Kidney tubule cell (primary cell): ENCODE measurements around the gene CDK5RAP2.
A peak's percentile ranks its signal among the peaks of the same experiment; 100 is the strongest.

Experiments used
- DNase-seq: peaks from one replicate; pipeline ENCODE4 v3.0.0-alpha.2; 2018; ENCODE audit warnings: low spot score

CDK5RAP2 gene

DNA sequence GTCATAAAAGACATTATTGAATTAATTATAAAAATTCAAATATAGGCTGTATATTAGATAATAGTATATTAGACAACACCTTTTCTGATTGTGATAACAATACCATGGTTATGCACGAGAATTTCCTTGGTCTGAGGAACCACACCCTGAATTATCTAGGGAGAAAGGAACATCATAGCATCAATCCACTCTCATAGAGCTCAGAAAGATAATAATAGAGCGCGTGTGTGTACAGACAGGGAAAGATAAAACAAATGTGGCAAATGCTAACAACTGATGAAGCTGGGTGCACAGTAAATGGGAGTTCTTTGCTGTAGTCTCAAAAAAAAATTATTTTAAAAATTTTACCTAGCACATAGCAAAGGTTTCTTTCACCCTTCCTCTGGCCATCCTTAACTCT is 143.5 kb downstream of the CDK5RAP2 start:
- DNase-seq: no peak

DNA sequence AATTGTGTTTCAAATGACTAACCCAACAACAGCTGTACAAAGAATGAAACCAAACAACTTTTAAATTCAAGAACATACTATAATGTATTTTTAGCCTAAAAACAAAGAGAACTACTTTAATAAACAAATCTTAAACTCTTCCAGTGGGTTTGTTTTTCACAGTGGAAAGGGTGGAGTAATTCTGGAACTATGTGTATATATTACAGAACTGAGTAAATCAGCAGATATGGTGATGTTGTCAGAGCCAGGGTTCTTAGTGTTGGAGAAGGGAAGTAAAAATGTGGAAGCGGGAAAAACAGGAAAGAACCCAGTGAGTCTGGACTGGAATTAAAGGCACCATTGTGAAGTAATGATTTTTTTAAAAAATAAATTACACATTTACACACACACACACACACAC is 144.9 kb downstream of the CDK5RAP2 start:
- no peak for DNase-seq

- DNase-seq: no peak
Observed at GRCh38 chr9:120434532-120434931, 145.4 kb downstream of the CDK5RAP2 start.

GRCh38 chr9:120433701-120434100 is 146.3 kb downstream of the CDK5RAP2 start:
- DNase-seq: no peak

GRCh38 chr9:120432600-120432999 is 147.4 kb downstream of the CDK5RAP2 start:
- DNase-seq: no peak

DNA sequence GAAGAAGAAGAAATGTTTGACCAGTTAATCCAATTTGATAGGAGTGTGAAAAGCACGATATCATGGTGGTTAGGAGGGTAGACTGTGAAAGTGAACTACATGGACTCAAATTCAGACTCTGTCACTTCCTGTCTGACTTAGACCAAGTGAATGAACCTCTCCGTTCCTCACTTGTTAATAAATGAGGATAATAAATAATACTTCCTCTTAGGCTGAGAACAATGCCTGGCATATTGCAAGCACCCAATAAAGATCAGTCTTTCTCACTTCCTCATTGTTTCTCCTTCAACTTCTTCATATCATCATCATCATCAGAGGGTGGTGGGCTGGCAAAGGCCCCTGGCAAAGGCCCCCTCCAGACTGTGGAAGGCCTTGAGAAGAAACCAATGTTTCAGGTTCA is 148.7 kb downstream of the CDK5RAP2 start:
- DNase-seq: peak; percentile 23

DNA sequence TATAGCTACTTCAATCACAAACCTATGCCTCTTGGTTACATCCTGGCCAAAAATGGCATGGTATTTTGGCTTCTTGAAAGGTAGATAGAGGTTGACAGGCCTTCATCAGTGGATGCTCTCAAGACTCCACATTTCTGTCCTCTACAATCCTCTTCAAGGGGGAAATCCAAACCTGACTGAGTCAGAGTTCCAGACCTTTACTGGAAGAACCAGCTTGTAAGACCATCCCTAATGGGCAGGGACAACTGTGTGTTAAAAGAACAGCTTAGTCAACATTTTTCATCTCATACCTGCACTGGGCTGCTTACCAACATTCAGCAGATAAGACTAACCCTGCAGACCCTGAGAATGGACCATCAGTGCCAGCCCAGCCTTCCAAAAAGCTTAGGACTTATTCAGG is 155.7 kb downstream of the CDK5RAP2 start:
- peak; percentile 43 for DNase-seq

- peak; percentile 7 for DNase-seq
Observed at GRCh38 chr9:120423812-120424211, 156.2 kb downstream of the CDK5RAP2 start.

- no peak for DNase-seq
Observed at GRCh38 chr9:120421977-120422376, 158.0 kb downstream of the CDK5RAP2 start.

GRCh38 chr9:120418315-120418714 is 161.7 kb downstream of the CDK5RAP2 start:
- no peak for DNase-seq

DNA sequence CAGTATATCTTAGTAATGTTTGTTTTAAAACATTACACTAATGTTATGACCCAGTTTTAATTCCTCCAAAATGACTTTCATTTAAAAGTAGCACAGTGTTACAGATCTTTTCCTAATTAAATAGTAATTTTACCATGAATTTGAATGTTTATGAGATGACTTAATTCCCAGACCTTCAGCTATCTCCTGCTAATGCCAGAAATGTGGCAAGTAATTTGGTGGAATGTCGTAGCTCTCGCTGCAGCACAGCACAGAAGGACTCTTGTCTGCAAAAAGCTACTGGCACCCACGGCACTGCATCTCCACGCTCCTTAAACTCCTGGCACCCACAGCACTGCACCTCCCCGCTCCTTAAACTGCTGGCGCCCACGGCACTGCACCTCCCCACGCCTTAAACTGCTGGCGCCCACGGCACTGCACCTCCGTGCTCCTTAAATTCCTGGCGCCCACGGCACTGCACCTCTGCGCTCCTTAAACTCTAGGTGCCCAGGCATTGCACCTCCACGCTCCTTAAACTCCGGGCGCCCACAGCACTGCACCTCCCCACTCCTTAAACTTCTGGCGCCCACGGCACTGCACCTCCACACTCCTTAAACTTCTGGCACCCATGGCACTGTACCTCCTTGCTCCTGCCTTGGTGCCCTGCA is 163.1 kb downstream of the CDK5RAP2 start:
- DNase-seq: no peak

- no peak for DNase-seq
Observed at GRCh38 chr9:120413121-120414048, 166.6 kb downstream of the CDK5RAP2 start.

DNA sequence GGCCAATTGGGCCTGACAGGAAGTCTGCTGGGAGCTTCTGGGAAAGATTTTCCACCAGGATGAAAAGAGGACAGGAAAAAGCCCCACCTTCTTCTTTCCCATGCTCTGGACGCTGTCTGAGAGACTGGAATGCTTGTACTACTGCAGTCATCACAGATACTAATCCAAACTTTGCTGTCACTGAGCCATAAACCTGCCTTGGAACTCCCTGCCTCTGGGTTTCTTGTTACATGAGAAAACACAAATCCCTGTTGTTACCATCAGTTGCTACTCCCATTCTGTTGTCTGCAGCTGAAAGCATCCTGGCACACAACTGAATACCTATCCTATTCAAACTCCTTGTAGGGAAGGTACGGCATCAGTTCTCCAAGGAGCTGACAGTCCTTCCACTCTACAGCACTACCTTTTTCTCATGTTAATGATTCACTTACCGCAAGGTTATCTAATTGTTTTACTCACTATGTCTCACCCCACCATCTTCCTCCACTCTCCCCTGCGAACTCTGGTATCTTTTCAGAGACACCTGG is 167.5 kb downstream of the CDK5RAP2 start:
- peak; percentile 47 for DNase-seq

GRCh38 chr9:120411862-120412424 is 168.0 kb downstream of the CDK5RAP2 start:
- no peak for DNase-seq

GRCh38 chr9:120410925-120411501 is 169.0 kb downstream of the CDK5RAP2 start:
- no peak for DNase-seq

- no peak for DNase-seq
Observed at GRCh38 chr9:120408680-120409258, 171.2 kb downstream of the CDK5RAP2 start.

- no peak for DNase-seq
Observed at GRCh38 chr9:120405860-120406259, 174.1 kb downstream of the CDK5RAP2 start.

DNA sequence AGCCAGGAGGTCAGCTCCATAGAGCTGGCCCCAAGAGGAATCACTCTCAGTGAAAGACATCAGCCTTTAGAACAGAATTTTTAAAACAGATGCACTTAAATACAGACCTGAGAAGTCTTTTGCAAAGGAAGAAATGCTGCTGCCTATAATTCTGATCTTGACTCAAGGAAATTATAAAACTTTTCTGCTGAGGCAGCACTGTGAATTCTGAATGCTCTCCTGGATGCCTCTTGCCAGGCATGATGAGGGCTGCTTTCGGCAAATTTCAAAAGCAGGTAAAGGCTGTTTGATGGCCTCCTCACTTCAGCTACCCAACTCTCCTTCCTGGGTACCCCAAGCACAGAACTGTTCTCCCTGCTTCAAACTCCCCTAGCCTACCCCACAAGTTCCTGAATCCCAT is 174.8 kb downstream of the CDK5RAP2 start:
- DNase-seq: no peak

GRCh38 chr9:120403543-120403856 is 176.5 kb downstream of the CDK5RAP2 start:
- no peak for DNase-seq

DNA sequence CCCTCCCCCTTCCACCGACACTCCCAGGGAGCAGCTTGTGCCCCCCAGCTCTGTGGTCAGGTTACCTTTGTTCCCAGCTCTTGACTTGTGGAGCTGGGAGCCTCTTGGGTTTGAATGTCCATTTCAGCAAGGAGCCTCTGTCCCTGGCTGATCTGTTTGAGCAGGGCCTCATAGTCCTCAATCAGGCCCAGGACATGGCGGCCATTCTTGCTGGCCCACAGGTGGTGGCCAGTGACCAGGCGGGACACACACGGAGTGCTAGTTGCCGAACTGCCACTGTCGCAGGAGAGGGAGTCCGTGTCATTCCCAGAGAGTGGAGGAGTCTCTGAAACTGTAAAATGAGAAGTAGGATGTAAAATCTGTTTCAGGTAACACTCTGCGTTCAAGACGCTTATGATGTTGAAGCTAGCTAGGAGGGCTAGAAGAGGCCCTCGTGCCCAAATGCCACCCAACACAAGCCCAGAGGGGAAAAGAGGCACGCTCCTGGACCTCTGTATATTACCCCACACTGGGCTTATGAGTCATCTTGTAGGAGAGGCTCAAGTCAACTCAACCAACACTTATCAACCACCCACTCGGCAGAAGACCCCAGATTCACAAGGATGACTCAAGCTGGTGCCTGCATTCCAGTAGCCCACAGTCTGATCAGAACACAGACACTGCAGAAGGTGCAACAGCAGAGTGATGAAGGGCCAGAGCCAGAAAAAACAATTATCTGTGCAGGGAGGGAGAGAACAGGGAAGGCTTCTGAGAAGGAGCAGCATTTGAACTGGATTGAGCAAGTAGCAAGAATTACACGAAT is 177.0 kb downstream of the CDK5RAP2 start:
- DNase-seq: peak; percentile 89

GRCh38 chr9:120399940-120400339 is 180.0 kb downstream of the CDK5RAP2 start:
- DNase-seq: no peak
